ENCODE data around the gene DMAC2. TPM values are rescaled to one million over a fixed set of nuclear protein-coding genes. Genes with fewer than 3 reads are reported as not detected.
"Not testable (repeated sequence)": the region's sequence is repeated elsewhere in the genome, so short reads cannot be mapped to it uniquely, and the experiment has no call there.

DMAC2 gene
- total RNA-seq: 10 to 100 TPM; 19.5 to 33.9 (median 24.7) TPM
- total RNA-seq (2013): 16.6 TPM
- total RNA-seq: 15.4 to 51.2 (median 20.5) reads per million in 29 experiments

- ChIA-PET POLR2A (interaction anchor here (0.6 to 1.7 kb wide), 3 partner anchors 10 to 741 kb away, joined by 3 to 8 read pairs (median 7); no protein-coding TSS in a partner anchor), CTCF (interaction anchor here (0.5 to 1.5 kb wide), 9 partner anchors 11 to 235 kb away, joined by 3 to 12 read pairs (median 7); partner anchors contain the start of gene B9D2 (in 1 of the 2))
- Mint-ChIP-seq H3K4me1 (peaks cover 0 to 19% (median 8%) of the 10 kb centered on the region in 3 donors), H3K27ac (peak within 1 kb of the TSS; percentile 5 to 14), H3K9me3 (no peaks in the 10 kb centered on the region), H3K36me3 (peaks cover 4% of the 10 kb centered on the region), H3K27me3 (peaks cover 0 to 2% of the 10 kb centered on the region in 2 donors), H3K4me3 (no peak within 1 kb of the TSS)
- peaks cover 0 to 5% of the 10 kb centered on the region in 2 experiments for H3K27me3 ChIP-seq (replicated peaks in 1 of 2; ENCODE audit: control insufficient read depth in 2 of 2, extremely low read depth in 1 of 2, insufficient read depth in 2 of 2, low read length in 1 of 2)
- peak within 1 kb of the TSS; percentile 92 to 96 for H3K4me3 ChIP-seq (ENCODE audit: control insufficient read depth in 1 of 2, extremely low read depth in 1 of 2, low read length in 1 of 2)
- peak; percentile 98 to 99 (median 99) for ATAC-seq (replicated peaks in 1 of 4)
- under 1% methylated on average over 32 of the region's 40 CpGs for WGBS (ENCODE audit: insufficient coverage)
- H3K4me1 ChIP-seq (ENCODE audit: control insufficient read depth in 1 of 2, extremely low read depth in 1 of 2, insufficient read depth in 2 of 2, low read length in 2 of 2): peaks cover 5 to 15% of the 10 kb centered on the region in 2 experiments
- peaks cover 2 to 5% of the 10 kb centered on the region in 2 donors for H3K36me3 ChIP-seq (ENCODE audit: control insufficient read depth in 2 of 2, extremely low read depth in 1 of 2, insufficient read depth in 1 of 2, low read length in 1 of 2)
- H3K9me3 ChIP-seq: no peaks in the 10 kb centered on the region
- peak; percentile 82 to 98 (median 93) for DNase-seq
- H3K27ac ChIP-seq (ENCODE audit: low read length): peak within 1 kb of the TSS; percentile 78
Measured at GRCh38 chr19:41439441-41440222, at the start of gene DMAC2. TSS of gene DMAC2 (minus strand) at chr19:41439912. CDS start at chr19:41439899, 13 bp downstream.

GRCh38 chr19:41486953-41487352 lies 47.2 kb upstream of the DMAC2 start:
- ATAC-seq (replicated peaks in 1 of 4); CTCF ChIA-PET; POLR2A ChIA-PET; H3K27ac ChIP-seq (ENCODE audit: low read length); H3K36me3 Mint-ChIP-seq; H3K9me3 ChIP-seq; DNase-seq; H3K4me3 Mint-ChIP-seq; H3K36me3 ChIP-seq (ENCODE audit: control insufficient read depth in 2 of 2, extremely low read depth in 1 of 2, insufficient read depth in 1 of 2, low read length in 1 of 2); H3K4me1 Mint-ChIP-seq; H3K9me3 Mint-ChIP-seq; H3K4me3 ChIP-seq (ENCODE audit: control insufficient read depth in 1 of 2, extremely low read depth in 1 of 2, low read length in 1 of 2); H3K27ac Mint-ChIP-seq; H3K4me1 ChIP-seq (ENCODE audit: control insufficient read depth in 1 of 2, extremely low read depth in 1 of 2, insufficient read depth in 2 of 2, low read length in 2 of 2): not testable (repeated sequence)
- 76% methylated on average over 2 of the region's 4 CpGs for WGBS (ENCODE audit: insufficient coverage)
- peaks cover 0 to 30% of the 10 kb centered on the region in 2 experiments for H3K27me3 ChIP-seq (replicated peaks in 1 of 2; ENCODE audit: control insufficient read depth in 2 of 2, extremely low read depth in 1 of 2, insufficient read depth in 2 of 2, low read length in 1 of 2)
- peaks cover 35 to 50% of the 10 kb centered on the region in 2 donors for H3K27me3 Mint-ChIP-seq

GRCh38 chr19:41484822-41485221 lies 45.1 kb upstream of the DMAC2 start:
- no peak overlapping the region for H3K4me3 ChIP-seq (ENCODE audit: control insufficient read depth in 1 of 2, extremely low read depth in 1 of 2, low read length in 1 of 2)
- H3K36me3 ChIP-seq (ENCODE audit: control insufficient read depth in 2 of 2, extremely low read depth in 1 of 2, insufficient read depth in 1 of 2, low read length in 1 of 2): no peaks in the 10 kb centered on the region
- peaks cover 46 to 64% of the 10 kb centered on the region in 2 donors for H3K27me3 Mint-ChIP-seq
- no CpG with 5 or more reads among the region's 4 CpGs for WGBS (ENCODE audit: insufficient coverage)
- DNase-seq: no peak
- H3K9me3 ChIP-seq: no peaks in the 10 kb centered on the region
- peaks cover 5% of the 10 kb centered on the region for H3K36me3 Mint-ChIP-seq
- no peak overlapping the region for H3K27ac Mint-ChIP-seq
- no peak overlapping the region for H3K27ac ChIP-seq (ENCODE audit: low read length)
- H3K4me3 Mint-ChIP-seq: no peak overlapping the region
- POLR2A ChIA-PET: no interaction called here
- H3K9me3 Mint-ChIP-seq: peaks cover 5 to 9% (median 5%) of the 10 kb centered on the region in 3 donors
- H3K4me1 ChIP-seq (ENCODE audit: control insufficient read depth in 1 of 2, extremely low read depth in 1 of 2, insufficient read depth in 2 of 2, low read length in 2 of 2): no peaks in the 10 kb centered on the region
- no peaks in the 10 kb centered on the region for H3K4me1 Mint-ChIP-seq
- ATAC-seq (replicated peaks in 1 of 4): no peak
- CTCF ChIA-PET: no interaction called here
- H3K27me3 ChIP-seq (replicated peaks in 1 of 2; ENCODE audit: control insufficient read depth in 2 of 2, extremely low read depth in 1 of 2, insufficient read depth in 2 of 2, low read length in 1 of 2): peaks cover 0 to 43% of the 10 kb centered on the region in 2 experiments

- Histone ChIP-seq H3K4me3 (ENCODE audit: control insufficient read depth in 1 of 2, extremely low read depth in 1 of 2, low read length in 1 of 2) (no peak overlapping the region), H3K4me1 (ENCODE audit: control insufficient read depth in 1 of 2, extremely low read depth in 1 of 2, insufficient read depth in 2 of 2, low read length in 2 of 2) (no peaks in the 10 kb centered on the region), H3K36me3 (ENCODE audit: control insufficient read depth in 2 of 2, extremely low read depth in 1 of 2, insufficient read depth in 1 of 2, low read length in 1 of 2) (no peaks in the 10 kb centered on the region), H3K27me3 (replicated peaks in 1 of 2; ENCODE audit: control insufficient read depth in 2 of 2, extremely low read depth in 1 of 2, insufficient read depth in 2 of 2, low read length in 1 of 2) (peaks cover 4 to 41% of the 10 kb centered on the region in 2 experiments), H3K9me3 (no peaks in the 10 kb centered on the region), H3K27ac (ENCODE audit: low read length) (no peak overlapping the region)
- ATAC-seq (replicated peaks in 1 of 4) (no peak), DNase-seq (no peak)
- CTCF ChIA-PET: no interaction called here
- WGBS (ENCODE audit: insufficient coverage): 84% methylated on average over 8 of the region's 12 CpGs
- H3K27me3 Mint-ChIP-seq: peaks cover 45 to 58% of the 10 kb centered on the region in 2 donors
- POLR2A ChIA-PET: no interaction called here
- no peaks in the 10 kb centered on the region for H3K36me3 Mint-ChIP-seq
- no peak overlapping the region for H3K27ac Mint-ChIP-seq
- H3K9me3 Mint-ChIP-seq: no peaks in the 10 kb centered on the region
- H3K4me3 Mint-ChIP-seq: no peak overlapping the region
- no peaks in the 10 kb centered on the region for H3K4me1 Mint-ChIP-seq
Measured at GRCh38 chr19:41480336-41480735, 40.6 kb upstream of the DMAC2 start.

- Histone ChIP-seq H3K27ac (ENCODE audit: low read length) (no peak overlapping the region), H3K9me3 (no peaks in the 10 kb centered on the region), H3K36me3 (ENCODE audit: control insufficient read depth in 2 of 2, extremely low read depth in 1 of 2, insufficient read depth in 1 of 2, low read length in 1 of 2) (no peaks in the 10 kb centered on the region), H3K4me1 (ENCODE audit: control insufficient read depth in 1 of 2, extremely low read depth in 1 of 2, insufficient read depth in 2 of 2, low read length in 2 of 2) (no peaks in the 10 kb centered on the region), H3K4me3 (ENCODE audit: control insufficient read depth in 1 of 2, extremely low read depth in 1 of 2, low read length in 1 of 2) (no peak overlapping the region), H3K27me3 (replicated peaks in 1 of 2; ENCODE audit: control insufficient read depth in 2 of 2, extremely low read depth in 1 of 2, insufficient read depth in 2 of 2, low read length in 1 of 2) (peaks cover 4 to 39% of the 10 kb centered on the region in 2 experiments)
- no peaks in the 10 kb centered on the region for H3K4me1 Mint-ChIP-seq
- no peak overlapping the region for H3K27ac Mint-ChIP-seq
- 81% methylated on average over 7 of the region's 8 CpGs for WGBS (ENCODE audit: insufficient coverage)
- DNase-seq (no peak), ATAC-seq (replicated peaks in 1 of 4) (no peak)
- H3K4me3 Mint-ChIP-seq: no peak overlapping the region
- CTCF ChIA-PET: interaction anchor here in 1 of 2 donors (0.6 kb wide), 1 partner anchor 62 kb away, joined by 7 read pairs; no protein-coding TSS in a partner anchor
- POLR2A ChIA-PET: no interaction called here
- H3K36me3 Mint-ChIP-seq: no peaks in the 10 kb centered on the region
- H3K27me3 Mint-ChIP-seq: peaks cover 45 to 52% of the 10 kb centered on the region in 2 donors
- H3K9me3 Mint-ChIP-seq: no peaks in the 10 kb centered on the region
Measured at GRCh38 chr19:41479757-41480191, 40.1 kb upstream of the DMAC2 start.

- Mint-ChIP-seq H3K36me3 (no peaks in the 10 kb centered on the region), H3K27me3 (peaks cover 42 to 49% of the 10 kb centered on the region in 2 donors), H3K27ac (no peak overlapping the region), H3K4me3 (no peak overlapping the region), H3K9me3 (no peaks in the 10 kb centered on the region), H3K4me1 (no peaks in the 10 kb centered on the region)
- Histone ChIP-seq H3K4me1 (ENCODE audit: control insufficient read depth in 1 of 2, extremely low read depth in 1 of 2, insufficient read depth in 2 of 2, low read length in 2 of 2) (no peaks in the 10 kb centered on the region), H3K9me3 (no peaks in the 10 kb centered on the region), H3K27me3 (replicated peaks in 1 of 2; ENCODE audit: control insufficient read depth in 2 of 2, extremely low read depth in 1 of 2, insufficient read depth in 2 of 2, low read length in 1 of 2) (peaks cover 4 to 37% of the 10 kb centered on the region in 2 experiments), H3K4me3 (ENCODE audit: control insufficient read depth in 1 of 2, extremely low read depth in 1 of 2, low read length in 1 of 2) (no peak overlapping the region), H3K27ac (ENCODE audit: low read length) (no peak overlapping the region), H3K36me3 (ENCODE audit: control insufficient read depth in 2 of 2, extremely low read depth in 1 of 2, insufficient read depth in 1 of 2, low read length in 1 of 2) (no peaks in the 10 kb centered on the region)
- ChIA-PET POLR2A (no interaction called here), CTCF (interaction anchor here in 1 of 2 donors (0.6 kb wide), 2 partner anchors 61 to 308 kb away, joined by 7 to 8 read pairs; no protein-coding TSS in a partner anchor)
- WGBS (ENCODE audit: insufficient coverage): 65% methylated on average over 6 of the region's 15 CpGs
- ATAC-seq (replicated peaks in 1 of 4) (no peak), DNase-seq (no peak)
Measured at GRCh38 chr19:41478875-41479756, 39.4 kb upstream of the DMAC2 start.

Data from T-cell (primary cell).